ENCODE measurements around the gene PIH1D1. TPM values are rescaled to one million over a fixed set of nuclear protein-coding genes. Genes with fewer than 3 reads are reported as not detected.

PIH1D1 gene
- total and polyA plus RNA-seq, 11 donors = 16.3 to 57.6 (median 31.1) TPM

GRCh38 chr19:49475995-49476880 lies 24.6 kb upstream of the PIH1D1 start:
- Histone ChIP-seq H3K4me3 (peak overlapping the region in 2 of 12 donors; percentile 69 to 93), H3K36me3 (peaks cover 0 to 19% (median 0%) of the 10 kb centered on the region in 9 donors), H3K27me3 (peaks cover 0 to 6% (median 0%) of the 10 kb centered on the region in 9 donors), H3K27ac (peak overlapping the region in 2 of 12 donors; percentile 89 to 91), H3K4me1 (peaks cover 0 to 38% (median 6%) of the 10 kb centered on the region in 12 donors), H3K9me3 (no peaks in the 10 kb centered on the region)
- WGBS, 4 donors = 49 to 63% (median 59%) methylated on average over 27 of the region's 27 CpGs
- no peak for TF ChIP-seq POLR2A (IDR thresholded peaks at IDR 0.05)
- peak in 8 of 12 donors; percentile 14 to 42 (median 30) for TF ChIP-seq CTCF (IDR thresholded peaks at IDR 0.05)
- intact Hi-C loops (cut with DNase I) = loop anchor here in 1 of 10 donors (2.0 kb wide), 1 partner anchor 19 kb away; no protein-coding TSS in a partner anchor
- peak in 2 of 5 donors; percentile 46 to 80 for DNase-seq
- peak in 1 of 4 donors; percentile 25 for ATAC-seq

GRCh38 chr19:49475191-49475917 lies 23.7 kb upstream of the PIH1D1 start:
- Histone ChIP-seq H3K4me3 (peak overlapping the region in 2 of 12 donors; percentile 69 to 93), H3K9me3 (no peaks in the 10 kb centered on the region), H3K36me3 (peaks cover 0 to 19% (median 0%) of the 10 kb centered on the region in 9 donors), H3K27ac (peak overlapping the region in 5 of 12 donors; percentile 89 to 93 (median 90)), H3K27me3 (peaks cover 0 to 6% (median 0%) of the 10 kb centered on the region in 9 donors), H3K4me1 (peaks cover 0 to 44% (median 6%) of the 10 kb centered on the region in 12 donors)
- ATAC-seq (no peak), DNase-seq (peak in 1 of 5 donors; percentile 18)
- intact Hi-C loops (cut with DNase I) = no loop called here
- WGBS, 4 donors = 69 to 75% (median 72%) methylated on average over 15 of the region's 15 CpGs
- TF ChIP-seq POLR2A (IDR thresholded peaks at IDR 0.05) = no peak
- no peak for TF ChIP-seq CTCF (IDR thresholded peaks at IDR 0.05)

GRCh38 chr19:49474542-49474924 lies 22.9 kb upstream of the PIH1D1 start:
- Histone ChIP-seq H3K27ac (peak overlapping the region; percentile 76 to 96 (median 90)), H3K36me3 (peaks cover 0 to 12% (median 0%) of the 10 kb centered on the region in 9 donors), H3K27me3 (peaks cover 0 to 6% (median 0%) of the 10 kb centered on the region in 9 donors), H3K9me3 (no peaks in the 10 kb centered on the region), H3K4me1 (peaks cover 0 to 52% (median 9%) of the 10 kb centered on the region in 12 donors), H3K4me3 (peak overlapping the region; percentile 33 to 93 (median 68))
- TF ChIP-seq POLR2A (IDR thresholded peaks at IDR 0.05) (no peak), CTCF (IDR thresholded peaks at IDR 0.05) (no peak)
- intact Hi-C loops (cut with DNase I) = loop anchor here in 1 of 10 donors (1.0 kb wide), 1 partner anchor 73 kb away; no protein-coding TSS in a partner anchor
- 9 to 15% (median 10%) methylated on average over 11 of the region's 11 CpGs for WGBS, 4 donors
- DNase-seq (no peak), ATAC-seq (no peak)
